Activated CD4-positive, CD25-positive, alpha-beta regulatory T cell treated with anti-CD3 and anti-CD28 coated beads, Interleukin-2, amount 50 U/mL, for 24 hours (primary cell): ENCODE data around the gene MUC15.
"Not testable (repeated sequence)": the region's sequence is repeated elsewhere in the genome, so short reads cannot be mapped to it uniquely, and the experiment has no call there.

Source experiments
- ATAC-seq, 2 donors: fragments of 150-1000 bp; cut with Tn5 transposase; one replicate each; pipeline ENCODE4 v1.10.0; 2021; ENCODE audit warnings: mild to moderate bottlenecking in 1 of 2, moderate library complexity in 1 of 2

The MUC15 gene

GRCh38 chr11:26571861-26572654 lies at the start of gene MUC15:
Gene MUC15 (minus strand): TSS chr11:26572263. CDS start chr11:26567094, 5,169 bp downstream.
- no peak for ATAC-seq

DNA sequence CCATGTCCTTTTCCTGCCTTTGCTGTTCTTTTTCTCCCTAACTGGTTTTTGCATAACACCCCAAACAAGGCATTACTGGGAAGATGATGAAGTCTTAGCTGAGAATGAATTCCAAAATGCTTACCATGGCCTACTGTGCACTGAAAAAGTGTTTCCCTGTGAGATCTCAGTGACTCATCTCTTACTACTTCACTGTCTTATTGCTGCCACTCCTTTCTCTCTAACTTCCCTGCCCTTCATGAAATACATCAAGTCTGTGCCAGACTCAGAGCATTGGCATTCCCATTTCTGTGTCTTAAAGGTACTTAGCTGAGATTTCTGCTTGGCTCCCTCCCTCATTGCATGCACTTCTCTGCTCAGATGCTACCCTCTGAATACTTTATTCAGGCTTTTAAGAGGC lies 49.1 kb upstream of the MUC15 start:
- no peak for ATAC-seq

GRCh38 chr11:26620282-26621045 lies 48.4 kb upstream of the MUC15 start:
- ATAC-seq, result no peak

GRCh38 chr11:26618441-26618840 lies 46.4 kb upstream of the MUC15 start:
- no peak for ATAC-seq

DNA sequence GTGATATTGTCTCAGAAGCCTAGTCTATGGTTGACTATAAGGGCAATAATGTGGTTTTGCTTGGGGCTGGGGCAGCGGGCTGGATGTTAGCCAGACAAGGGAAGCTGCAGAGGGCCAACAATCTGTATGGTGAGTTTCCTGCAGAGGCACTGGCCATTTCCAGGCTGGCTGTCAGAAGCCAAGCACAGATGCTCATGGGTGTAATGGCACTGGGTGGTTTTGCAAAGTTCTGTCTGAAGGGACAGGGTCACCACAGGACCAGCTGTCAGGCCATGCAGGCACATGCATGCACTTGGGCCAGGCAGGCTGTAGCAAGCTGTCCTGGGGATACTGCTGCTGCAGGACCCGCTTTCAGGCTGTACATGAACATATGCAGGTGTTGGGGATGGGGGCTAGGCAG lies 41.7 kb upstream of the MUC15 start:
- no peak for ATAC-seq

- ATAC-seq, result no peak
Observed at GRCh38 chr11:26608507-26609146, 36.6 kb upstream of the MUC15 start.

DNA sequence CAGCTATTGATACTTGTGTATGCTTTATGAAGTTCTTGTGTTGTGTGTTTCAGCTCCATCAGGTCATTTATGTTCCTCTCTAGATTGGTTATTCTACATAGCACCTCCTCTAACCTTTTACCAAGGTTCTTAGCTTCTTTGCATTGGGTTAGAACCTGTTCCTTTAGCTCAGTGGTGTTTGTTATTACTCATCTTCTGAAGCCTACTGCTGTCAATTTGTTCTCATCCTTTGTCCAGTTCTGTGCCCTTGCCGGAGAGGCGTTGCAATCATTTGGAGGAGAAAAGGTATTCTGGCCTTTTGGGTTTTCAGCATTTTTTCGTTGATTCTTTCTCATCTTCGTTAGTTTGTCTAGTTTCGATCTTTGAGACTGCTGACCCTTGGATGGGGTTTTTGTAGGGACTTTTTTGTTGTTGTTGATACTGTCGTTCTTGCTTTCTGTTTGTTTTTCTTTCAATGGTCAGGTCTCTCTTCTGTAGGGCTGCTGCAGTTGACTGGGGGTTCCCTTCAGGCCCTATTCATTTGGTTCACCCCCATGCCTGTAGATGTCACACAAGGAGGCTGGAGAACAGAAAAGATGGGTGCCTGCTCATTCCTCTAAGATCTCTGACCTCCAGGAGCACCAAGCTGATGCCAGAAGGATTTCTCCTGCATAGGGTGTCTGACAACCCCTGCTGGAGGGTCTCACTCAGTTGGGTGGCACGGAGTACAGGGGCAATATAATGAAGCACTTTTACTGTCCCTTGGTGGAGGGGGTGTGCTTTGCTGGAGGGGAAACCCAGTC lies 35.9 kb upstream of the MUC15 start:
- ATAC-seq, result no peak

- ATAC-seq, result no peak
Observed at GRCh38 chr11:26599876-26600434, 27.9 kb upstream of the MUC15 start.

- ATAC-seq, result no peak
Observed at GRCh38 chr11:26599425-26599824, 27.4 kb upstream of the MUC15 start.

- ATAC-seq, result no peak
Observed at GRCh38 chr11:26597899-26598298, 25.8 kb upstream of the MUC15 start.

DNA sequence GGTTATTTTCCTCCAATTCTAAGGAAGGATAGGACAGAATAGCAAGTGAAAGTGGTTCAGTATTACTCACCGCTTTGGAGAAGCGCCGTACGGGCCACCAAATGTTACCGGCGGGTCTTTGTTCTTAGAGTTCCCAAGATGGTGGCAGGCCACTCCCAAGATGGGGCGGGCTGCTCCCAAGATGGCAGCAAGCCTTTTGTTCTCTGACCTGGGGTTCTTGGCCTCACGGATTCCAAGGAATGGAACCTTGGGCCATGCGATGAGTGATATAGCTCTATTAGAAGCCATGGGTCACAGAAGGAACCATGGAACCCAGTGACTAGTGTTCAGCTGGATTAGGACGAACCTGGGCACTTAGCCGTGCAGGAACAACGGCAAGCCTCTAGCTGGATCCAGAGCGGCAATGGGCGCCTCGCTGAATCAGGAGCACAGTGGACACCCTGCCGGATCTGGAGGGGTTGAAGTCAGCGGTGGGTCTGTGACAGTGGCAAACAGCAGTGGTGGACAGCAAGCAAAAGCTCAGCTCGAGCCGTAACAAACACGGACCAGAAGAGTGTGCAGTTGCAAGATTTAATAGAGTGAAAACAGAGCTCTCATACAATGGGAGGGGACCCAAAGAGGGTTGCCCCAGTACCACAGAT lies 25.1 kb upstream of the MUC15 start:
- ATAC-seq, result not testable (repeated sequence)

DNA sequence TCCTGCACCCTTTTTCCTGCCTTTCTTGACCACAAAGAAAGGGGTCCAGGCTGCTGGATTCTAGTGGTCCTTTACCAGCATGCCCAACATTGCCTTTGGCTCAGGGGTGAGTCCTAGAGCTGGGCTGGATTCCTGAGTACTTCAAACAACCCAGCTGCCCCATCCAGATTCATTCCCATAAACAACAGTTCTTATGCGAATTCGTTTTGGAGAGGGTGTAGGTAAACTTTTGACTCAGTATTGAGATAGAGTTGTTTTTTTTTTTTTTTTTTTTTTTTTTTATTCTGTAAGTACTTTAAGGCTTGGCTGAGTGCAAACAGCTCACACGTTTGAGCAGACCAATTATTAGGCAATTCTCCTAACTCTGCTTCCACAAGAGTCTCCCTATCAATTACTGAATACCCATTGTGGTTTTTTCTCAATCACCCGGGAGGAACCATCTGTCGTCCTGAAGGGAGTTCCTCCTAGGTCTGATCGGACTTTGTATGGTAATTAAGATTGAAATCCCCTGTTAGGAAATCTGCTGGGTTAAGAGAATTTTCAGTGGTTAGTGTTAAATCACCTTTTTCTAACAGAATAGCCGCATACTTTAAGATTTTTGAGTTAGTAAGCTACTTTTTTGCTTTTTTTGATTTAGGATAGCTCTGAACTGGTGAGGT lies 23.3 kb upstream of the MUC15 start:
- ATAC-seq, result not testable (repeated sequence)

- no peak for ATAC-seq
Observed at GRCh38 chr11:26593691-26594090, 21.6 kb upstream of the MUC15 start.

DNA sequence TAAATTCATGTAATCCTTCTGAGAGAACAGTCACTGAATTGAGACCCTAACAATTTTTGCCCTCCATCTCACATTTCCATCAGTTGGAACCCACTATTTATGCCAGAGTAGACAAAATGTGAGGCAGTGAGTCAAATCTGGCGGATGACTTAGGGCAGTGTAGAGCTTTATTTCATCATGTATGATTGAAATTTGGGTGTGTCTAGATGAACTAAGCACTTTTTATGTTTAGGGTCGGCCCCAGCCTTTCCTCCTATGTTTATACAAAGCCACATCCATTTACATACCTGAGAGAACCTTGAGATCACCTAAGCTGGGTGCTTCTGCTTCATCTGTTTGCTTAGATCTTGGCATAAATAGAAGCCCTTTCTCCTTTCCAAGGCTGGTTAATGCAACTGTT lies 15.0 kb upstream of the MUC15 start:
- ATAC-seq, result no peak

GRCh38 chr11:26584818-26585217 lies 12.8 kb upstream of the MUC15 start:
- no peak for ATAC-seq

DNA sequence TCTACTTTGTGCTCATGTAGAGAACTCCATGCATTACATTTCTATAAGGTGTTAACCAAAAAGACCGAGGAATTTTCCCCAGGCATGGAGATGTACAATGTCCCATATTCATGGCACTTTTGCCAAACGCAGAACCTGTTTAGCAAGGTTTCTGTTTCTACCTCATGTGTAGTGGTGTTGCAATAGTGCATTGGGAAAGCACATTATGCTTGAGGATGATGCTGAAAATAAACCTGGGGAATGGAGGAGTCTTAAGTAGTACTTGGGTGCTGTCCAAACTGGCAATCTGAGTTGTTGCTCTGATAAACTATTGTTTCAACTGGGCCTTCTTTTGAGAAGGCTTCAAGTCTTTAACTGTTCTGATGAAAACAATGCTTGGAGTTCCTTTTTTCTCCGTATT lies 11.5 kb upstream of the MUC15 start:
- ATAC-seq, result no peak

- ATAC-seq, result no peak
Observed at GRCh38 chr11:26580929-26581328, 8.9 kb upstream of the MUC15 start.

- ATAC-seq, result no peak
Observed at GRCh38 chr11:26579683-26580082, 7.6 kb upstream of the MUC15 start.

- ATAC-seq, result no peak
Observed at GRCh38 chr11:26578998-26579661, 7.1 kb upstream of the MUC15 start.

DNA sequence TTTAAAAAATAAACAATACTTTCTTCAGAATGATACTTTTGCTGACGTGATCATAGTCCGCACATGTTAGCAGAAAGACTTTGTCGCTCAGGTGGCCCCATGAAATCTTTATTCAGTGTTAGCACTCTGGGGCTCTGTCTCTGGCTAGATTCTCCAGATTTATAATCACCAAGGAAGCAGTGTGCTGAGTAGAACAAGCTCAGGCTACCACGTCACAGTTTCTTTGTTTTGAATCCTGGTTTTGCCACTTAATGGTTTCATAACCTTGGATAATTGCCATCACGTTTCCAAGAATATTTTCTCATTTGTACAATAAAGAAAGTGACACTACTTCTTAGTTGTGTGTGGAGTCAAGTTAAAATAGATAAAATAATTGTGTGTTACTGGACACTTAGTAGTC lies 3.9 kb upstream of the MUC15 start:
- no peak for ATAC-seq

DNA sequence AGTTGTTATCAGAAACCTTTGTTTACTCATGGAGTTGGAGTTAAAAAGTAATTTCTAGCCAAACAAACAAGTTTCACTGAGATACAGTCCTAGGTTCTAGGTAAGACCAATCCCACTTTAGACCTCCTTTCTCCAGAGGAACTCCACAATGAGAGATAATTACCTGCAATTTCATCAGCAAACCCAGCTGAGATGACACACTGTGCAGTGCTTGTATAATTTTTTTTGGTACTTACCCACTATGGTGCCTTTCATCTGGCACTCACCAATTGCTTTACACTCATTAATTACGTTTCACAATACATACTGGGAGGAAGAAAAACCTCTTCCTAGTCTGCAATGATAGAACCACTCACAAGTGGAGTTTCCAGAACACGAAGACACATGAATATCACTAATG lies 1.8 kb upstream of the MUC15 start:
- no peak for ATAC-seq
